Fibroblast of skin of abdomen (primary cell): ENCODE results near the gene TTC9. TPM values are rescaled to one million over a fixed set of nuclear protein-coding genes. Genes with fewer than 3 reads are reported as not detected.

ENCODE experiments used
- DNase-seq: peaks from one replicate; pipeline ENCODE4 v3.0.0-alpha.2; 2013
- polyA plus RNA-seq, 2 experiments: library from polyadenylated mRNA; unstranded; fragments of 120-200 nt; gene quantifications; one replicate each; pipeline ENCODE4 v1.2.1, GENCODE V29; 2013; ENCODE audit not compliant: insufficient read length in 2 of 2

The TTC9 gene
- 0.18 TPM for polyA plus RNA-seq (2013, experiment 1 of 2; ENCODE audit: insufficient read length)
- polyA plus RNA-seq (2013, experiment 2 of 2; ENCODE audit: insufficient read length): 0.16 TPM

- DNase-seq: no peak
Measured at GRCh38 chr14:70641548-70642302, at the start of gene TTC9. Gene TTC9 (plus strand): TSS chr14:70641916. CDS start chr14:70642130, 214 bp downstream.

GRCh38 chr14:70594461-70594860 is 47.3 kb upstream of the TTC9 start:
- DNase-seq: no peak

- no peak for DNase-seq
Measured at GRCh38 chr14:70595443-70596185, 46.1 kb upstream of the TTC9 start.

DNA sequence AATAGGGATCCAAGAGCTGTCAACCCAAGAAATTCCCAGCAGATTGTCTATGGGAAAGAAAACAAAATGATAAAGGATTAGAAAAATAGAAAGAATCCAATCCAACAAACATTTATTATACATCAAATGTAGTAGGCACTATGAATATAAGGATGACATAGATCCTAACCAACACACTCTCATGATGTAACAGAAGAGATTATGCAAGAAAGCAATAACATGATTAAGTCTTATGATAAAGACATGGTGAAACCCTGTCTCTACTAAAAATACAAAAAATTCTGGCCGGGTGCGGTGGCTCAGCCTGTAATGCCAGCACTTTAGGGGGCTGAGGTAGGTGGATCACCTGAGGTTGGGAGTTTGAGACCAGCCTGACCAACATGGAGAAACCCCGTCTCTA is 44.0 kb upstream of the TTC9 start:
- DNase-seq: no peak

- no peak for DNase-seq
Measured at GRCh38 chr14:70599345-70599744, 42.4 kb upstream of the TTC9 start.

DNA sequence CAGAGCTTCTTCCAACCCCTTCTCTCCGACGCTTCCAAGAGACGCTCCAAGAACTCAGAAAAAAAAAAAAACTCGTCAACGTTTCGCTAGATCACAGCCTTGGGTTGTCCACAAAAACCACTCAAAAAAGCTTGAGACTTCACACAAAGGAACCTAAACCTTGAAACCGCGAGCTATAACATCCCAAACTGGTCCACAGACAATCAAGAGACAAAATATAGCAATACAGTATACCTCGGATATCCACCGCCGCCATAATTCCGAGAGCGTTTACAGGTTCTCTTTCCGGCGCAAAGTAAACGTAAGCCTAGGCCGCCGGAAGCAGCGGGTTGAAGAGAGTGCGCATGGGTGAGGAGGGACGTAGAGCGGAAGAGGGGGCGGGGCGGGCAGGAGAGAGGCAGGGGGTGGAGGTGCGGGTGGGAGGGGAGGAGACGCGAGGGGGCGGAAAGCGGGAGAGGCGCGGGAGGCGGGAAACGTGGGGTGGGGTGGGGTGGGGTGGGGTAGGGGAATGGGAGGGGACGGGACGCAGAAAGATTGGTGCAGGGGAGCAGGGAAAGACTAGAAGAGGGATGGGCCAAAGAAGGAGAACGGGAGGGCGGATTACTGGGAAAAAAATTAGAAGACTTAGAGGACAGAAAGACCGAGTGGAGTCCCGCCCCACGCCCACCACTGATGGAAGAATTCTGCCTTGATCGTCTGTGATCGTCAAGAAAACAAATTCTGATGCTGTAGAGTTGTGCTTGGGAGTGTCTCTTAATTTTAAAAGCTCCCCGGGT is 41.1 kb upstream of the TTC9 start, which contains the start of gene MED6:
Gene MED6, minus strand, starts transcription at position 274 of the 776 bp plus-strand sequence. Its CDS starts 18 bp downstream, at position 256.
- peak; percentile 94 for DNase-seq

GRCh38 chr14:70601162-70601561 is 40.6 kb upstream of the TTC9 start:
- peak; percentile 76 for DNase-seq

- no peak for DNase-seq
Measured at GRCh38 chr14:70602254-70602653, 39.5 kb upstream of the TTC9 start.

GRCh38 chr14:70611216-70611615 is 30.5 kb upstream of the TTC9 start:
- DNase-seq: no peak

GRCh38 chr14:70616646-70617045 is 25.1 kb upstream of the TTC9 start:
- no peak for DNase-seq

DNA sequence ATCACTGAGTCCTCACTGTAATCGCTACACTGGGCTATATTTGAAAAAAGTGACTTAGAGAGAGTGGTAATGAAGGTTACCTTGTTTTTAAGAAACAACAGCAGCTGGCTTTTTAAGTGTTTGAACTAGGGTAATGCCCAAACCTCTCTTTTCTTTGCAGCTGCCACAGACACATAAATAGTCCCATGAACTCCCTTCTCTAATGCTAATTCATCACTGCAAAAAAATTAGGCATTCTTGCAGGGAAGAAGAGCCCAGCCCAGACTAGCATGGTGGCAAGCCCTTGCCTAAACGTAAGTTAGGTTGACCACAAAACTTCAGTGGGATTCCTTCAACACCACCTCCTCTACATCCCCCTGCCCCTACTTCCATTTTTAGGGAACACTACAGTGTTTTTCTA is 23.4 kb upstream of the TTC9 start:
- no peak for DNase-seq

GRCh38 chr14:70619708-70620107 is 22.0 kb upstream of the TTC9 start:
- DNase-seq: no peak

GRCh38 chr14:70622111-70622712 is 19.5 kb upstream of the TTC9 start:
- peak; percentile 21 for DNase-seq

GRCh38 chr14:70624972-70625371 is 16.7 kb upstream of the TTC9 start:
- no peak for DNase-seq

DNA sequence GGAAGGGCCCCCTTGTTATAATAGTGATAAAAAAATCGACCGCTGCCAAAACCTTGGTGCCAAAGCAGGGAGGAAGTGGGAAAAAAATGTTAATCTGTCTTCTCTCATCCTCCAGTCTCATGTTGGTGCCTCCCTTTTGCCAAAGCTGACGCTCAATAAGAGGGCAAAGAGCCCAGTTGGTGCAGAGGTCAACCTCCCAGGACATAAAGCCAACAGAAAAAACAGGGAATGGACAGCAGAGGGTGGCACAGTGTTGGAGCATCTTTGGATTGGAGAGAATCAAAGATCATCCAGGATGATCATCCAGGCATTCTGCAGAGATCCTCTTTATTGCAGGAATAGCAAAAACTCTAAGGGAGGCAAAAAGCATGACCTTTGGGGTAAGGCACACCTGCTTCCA is 9.8 kb upstream of the TTC9 start:
- no peak for DNase-seq

DNA sequence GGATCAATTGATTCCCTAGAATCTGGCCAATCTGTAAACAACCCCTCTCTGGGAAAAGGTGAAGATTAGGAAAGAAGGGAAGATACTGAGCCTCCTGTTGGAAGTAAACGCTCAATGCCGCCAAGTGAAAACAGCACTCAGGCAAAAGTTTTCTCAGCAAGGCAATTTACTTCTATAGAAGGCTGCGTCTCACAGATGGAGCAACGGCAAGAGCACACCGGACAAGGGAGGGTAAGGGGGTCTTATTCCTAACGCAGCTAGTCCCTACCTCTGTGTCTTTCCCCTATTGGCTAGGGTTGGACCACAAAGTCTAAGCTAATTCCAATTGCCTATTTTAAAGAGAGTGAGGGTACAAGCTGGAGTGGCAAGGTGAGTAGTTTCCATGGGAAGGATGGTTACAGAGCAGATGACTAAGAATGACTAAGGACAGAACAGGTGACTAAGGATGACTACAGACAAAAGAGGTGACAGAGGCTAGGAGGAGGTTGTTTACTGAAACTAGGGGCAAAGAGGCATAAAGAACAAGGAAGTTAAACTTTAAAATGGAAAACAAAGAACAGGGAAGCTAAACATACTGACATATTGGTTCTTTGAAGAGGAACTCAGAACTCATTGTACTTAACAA is 5.6 kb upstream of the TTC9 start:
- DNase-seq: no peak

GRCh38 chr14:70638416-70638815 is 3.3 kb upstream of the TTC9 start:
- DNase-seq: no peak

DNA sequence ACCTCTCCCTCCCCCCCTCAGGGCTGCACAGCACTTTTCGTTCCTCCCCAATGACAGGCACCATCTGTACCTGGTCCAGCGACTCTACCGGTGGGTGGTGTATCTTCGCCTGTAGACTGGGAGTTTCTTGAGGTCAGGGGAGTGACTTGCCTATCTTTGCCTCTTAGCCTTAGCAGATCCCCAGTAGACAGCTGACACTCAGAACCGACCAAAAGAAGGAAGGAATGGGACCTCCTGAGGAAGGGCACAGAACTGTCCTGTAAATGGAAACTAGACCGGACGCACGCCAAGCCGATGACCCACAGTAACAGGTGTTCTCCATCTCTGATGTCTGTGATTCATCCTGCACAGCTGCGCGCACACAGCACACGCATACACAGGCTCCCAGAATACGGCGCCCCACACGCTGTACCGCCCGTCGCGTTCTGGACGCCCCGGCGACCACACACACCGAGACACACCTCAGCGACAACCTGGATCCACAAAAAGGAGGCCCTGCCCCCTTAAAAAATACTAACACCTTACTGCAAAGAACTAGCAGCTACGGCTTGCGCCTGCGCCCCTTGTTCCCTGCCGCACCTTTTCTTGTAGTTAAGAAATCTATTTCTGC is 673 bp upstream of the TTC9 start:
- peak; percentile 18 for DNase-seq

- no peak for DNase-seq
Measured at GRCh38 chr14:70642303-70643235, 853 bp downstream of the TTC9 start.

- no peak for DNase-seq
Measured at GRCh38 chr14:70643967-70644366, 2.3 kb downstream of the TTC9 start.
